Tibial artery (tissue), 4 donors: ENCODE results near the gene TOP2A.

ENCODE experiments used
- DNase-seq, 2 donors: peaks; one replicate each; pipeline ENCODE4 v3.0.0-alpha.2; 2019
- H3K27ac ChIP-seq, 2 donors: fragments of 200-600 bp; sonication (generic) in 1 of 2; 1 replicate in 1 of 2; 2 replicates in 1 of 2; pipeline ENCODE4 v1.5.1; 2018 to 2019; ENCODE audit warnings: mild to moderate bottlenecking in 1 of 2
- H3K27me3 ChIP-seq, 2 donors: fragments of 200-600 bp; sonication (generic) in 1 of 2; one replicate each; pipeline versions ENCODE4 v1.5.1 to v1.6.0; 2016 to 2019
- H3K36me3 ChIP-seq, 3 donors: fragments of 200-600 bp; sonication (generic) in 2 of 3; one replicate each; pipeline ENCODE4 v1.5.1; 2016 to 2019; ENCODE audit warnings: mild to moderate bottlenecking in 2 of 3
- H3K4me1 ChIP-seq, 4 donors: fragments of 200-600 bp; sonication (generic) in 2 of 4; 1 replicate in 3 of 4; 2 replicates in 1 of 4; pipeline ENCODE4 v1.5.1; 2016 to 2019
- H3K4me3 ChIP-seq, 2 donors: fragments of 200-600 bp; sonication (generic) in 1 of 2; 1 replicate in 1 of 2; 2 replicates in 1 of 2; pipeline ENCODE4 v1.5.1; 2018 to 2019; ENCODE audit warnings: mild to moderate bottlenecking in 2 of 2
- H3K9me3 ChIP-seq, 3 donors: fragments of 200-600 bp; sonication (generic) in 1 of 3; one replicate each; pipeline ENCODE4 v1.5.1; 2016 to 2019
- CTCF ChIP-seq, 2 experiments: fragments of 200-600 bp in 1 of 2; fragments of 450-650 bp in 1 of 2; IDR thresholded peaks; one replicate each; pipeline ENCODE4 v1.5.1; 2017 to 2019; ENCODE audit warnings: antibody characterized with exemption in 2 of 2, mild to moderate bottlenecking in 1 of 2, moderate library complexity in 1 of 2
- intact Hi-C: fragments of 100-400 bp; cut with DNase I; formaldehyde crosslinking; loops from one replicate; pipeline ENCODE4 v1.15.0; 2023; ENCODE audit warnings: low total_unique reads

The TOP2A gene

GRCh38 chr17:40345994-40346764 is 71.5 kb downstream of the TOP2A start:
- no peaks in the 10 kb centered on the region for H3K9me3 ChIP-seq
- DNase-seq = peak in 1 of 2 donors; percentile 19
- peaks cover 0 to 83% (median 73%) of the 10 kb centered on the region in 4 donors for H3K4me1 ChIP-seq
- H3K27ac ChIP-seq = peak overlapping the region; percentile 96
- H3K4me3 ChIP-seq = peak overlapping the region; percentile 70 to 97
- H3K27me3 ChIP-seq = no peaks in the 10 kb centered on the region
- peaks cover 0 to 29% (median 25%) of the 10 kb centered on the region in 3 donors for H3K36me3 ChIP-seq
- intact Hi-C loops = no loop called here
- TF ChIP-seq CTCF (IDR thresholded peaks at IDR 0.05) = no peak

- H3K27me3 ChIP-seq = no peaks in the 10 kb centered on the region
- TF ChIP-seq CTCF (IDR thresholded peaks at IDR 0.05) = no peak
- peaks cover 0 to 21% (median 18%) of the 10 kb centered on the region in 3 donors for H3K36me3 ChIP-seq
- DNase-seq = peak; percentile 60 to 90
- peaks cover 0 to 86% (median 77%) of the 10 kb centered on the region in 4 donors for H3K4me1 ChIP-seq
- H3K4me3 ChIP-seq = peak overlapping the region; percentile 70 to 97
- H3K27ac ChIP-seq = peak overlapping the region; percentile 96
- intact Hi-C loops = no loop called here
- no peaks in the 10 kb centered on the region for H3K9me3 ChIP-seq
These were observed 72.3 kb downstream of the TOP2A start for GRCh38 chr17:40345161-40345993.

GRCh38 chr17:40344421-40345160 is 73.1 kb downstream of the TOP2A start:
- Histone ChIP-seq H3K9me3 (no peaks in the 10 kb centered on the region), H3K4me1 (peaks cover 0 to 86% (median 73%) of the 10 kb centered on the region in 4 donors), H3K36me3 (peaks cover 0 to 13% (median 10%) of the 10 kb centered on the region in 3 donors), H3K4me3 (peak overlapping the region; percentile 70 to 97), H3K27me3 (no peaks in the 10 kb centered on the region), H3K27ac (peak overlapping the region; percentile 96)
- intact Hi-C loops = no loop called here
- no peak for TF ChIP-seq CTCF (IDR thresholded peaks at IDR 0.05)
- DNase-seq = no peak

GRCh38 chr17:40343219-40344119 is 74.2 kb downstream of the TOP2A start:
- Histone ChIP-seq H3K9me3 (no peaks in the 10 kb centered on the region), H3K27me3 (no peaks in the 10 kb centered on the region), H3K36me3 (peaks cover 0 to 2% (median 0%) of the 10 kb centered on the region in 3 donors), H3K4me1 (peaks cover 0 to 82% (median 67%) of the 10 kb centered on the region in 4 donors), H3K27ac (peak overlapping the region; percentile 96), H3K4me3 (peak overlapping the region; percentile 70 to 97)
- TF ChIP-seq CTCF (IDR thresholded peaks at IDR 0.05) = no peak
- DNase-seq = no peak
- intact Hi-C loops = no loop called here
